ENCODE data around the gene PNPLA2.

Gene PNPLA2

GRCh38 chr11:786235-787083 lies 32.3 kb upstream of the PNPLA2 start:
- DNase-seq, result no peak

- no peak for DNase-seq
These were observed 31.5 kb upstream of the PNPLA2 start for GRCh38 chr11:787084-787675.

GRCh38 chr11:788009-788640 lies 30.6 kb upstream of the PNPLA2 start:
- no peak for DNase-seq

- DNase-seq, result no peak
These were observed 29.5 kb upstream of the PNPLA2 start for GRCh38 chr11:788953-789940.

GRCh38 chr11:789943-790342 lies 28.8 kb upstream of the PNPLA2 start, which contains the start of gene CEND1:
TSS of gene CEND1 (minus strand) at chr11:790090. CDS start at chr11:788576, 1,514 bp downstream.
- no peak for DNase-seq

- peak; percentile 55 for DNase-seq
These were observed 27.8 kb upstream of the PNPLA2 start for GRCh38 chr11:790721-791564.

GRCh38 chr11:791658-792534 lies 26.8 kb upstream of the PNPLA2 start:
- no peak for DNase-seq

GRCh38 chr11:792535-792821 lies 26.2 kb upstream of the PNPLA2 start:
- DNase-seq, result no peak

- DNase-seq, result no peak
These were observed 25.8 kb upstream of the PNPLA2 start for GRCh38 chr11:792873-793272.

GRCh38 chr11:793556-793955 lies 25.2 kb upstream of the PNPLA2 start:
- no peak for DNase-seq

GRCh38 chr11:794013-794765 lies 24.5 kb upstream of the PNPLA2 start:
- no peak for DNase-seq

- peak; percentile 51 for DNase-seq
These were observed 23.7 kb upstream of the PNPLA2 start for GRCh38 chr11:794766-795633.

- DNase-seq, result peak; percentile 83
These were observed 22.8 kb upstream of the PNPLA2 start for GRCh38 chr11:795634-796564.

- DNase-seq, result no peak
These were observed 22.0 kb upstream of the PNPLA2 start for GRCh38 chr11:796565-797295.

GRCh38 chr11:797296-798092 lies 21.2 kb upstream of the PNPLA2 start:
- DNase-seq, result peak; percentile 67

GRCh38 chr11:798093-798713 lies 20.5 kb upstream of the PNPLA2 start, which contains the start of gene SLC25A22:
TSS of gene SLC25A22 (minus strand) at chr11:798281. CDS start at chr11:795006, 3,275 bp downstream.
- DNase-seq, result peak; percentile 66
